Right cardiac atrium (tissue), 5 donors: ENCODE measurements around the gene TMC2. TPM values are rescaled to one million over a fixed set of nuclear protein-coding genes. Genes with fewer than 3 reads are reported as not detected.

ENCODE experiments used
- microRNA-seq, 2 donors: library from miRNA; unstranded; fragments of <30 nt; microRNA quantifications; one replicate each; pipeline ENCODE4 v1.2.0, GENCODE V29; 2020 to 2021
- polyA plus RNA-seq: library from polyadenylated mRNA; stranded (reverse); fragments of 200-250 nt; gene quantifications from one replicate; pipeline ENCODE4 v1.2.3, GENCODE V29; 2013
- total RNA-seq, 4 donors: library from RNA; stranded (reverse); fragmentation: NEBNext Ultra II Directional; extraction: Animal tissue kit (Norgen Biotek cat#: 25700); gene quantifications; one replicate each; pipeline ENCODE4 v1.2.1, GENCODE V29; 2021
- donor health status: healthy with polysubstance abuse.
- donor health status: DM: no; HTN: yes; CAD: no.
- donor health status: DM: no; HTN: no; CAD: no.
- donor health status: DM: no; HTN: yes; CAD: no; lungs with severe emphysema.
- donor health status: DM: yes; HTN: yes; CAD: no.

TMC2 gene
- total and polyA plus RNA-seq, 5 donors: not detected

Small RNAs within 50 kb of the gene (microRNA-seq; reads per million reads assigned to microRNA genes)
- gene MIR1292: 1.1 to 2.5 reads per million in 2 donors

Other genes with a start within 250 kb of the TMC2 start
- not detected for gene TGM3, start 240.6 kb upstream of the TMC2 start, total RNA-seq
- 0.05 TPM for gene TGM3, start 240.6 kb upstream of the TMC2 start, polyA plus RNA-seq
- not detected for gene TGM6, start 155.7 kb upstream of the TMC2 start, total RNA-seq
- gene TGM6, start 155.7 kb upstream of the TMC2 start, polyA plus RNA-seq: not detected
- gene SNRPB, start 65.8 kb upstream of the TMC2 start, total RNA-seq: 10 to 100 TPM; 44.6 to 63.2 (median 48.2) TPM
- 78.8 TPM for gene SNRPB, start 65.8 kb upstream of the TMC2 start, polyA plus RNA-seq
- 1 to 10 TPM; 4.8 to 9.1 (median 8.1) TPM for gene ZNF343, start 27.7 kb upstream of the TMC2 start, total RNA-seq
- gene ZNF343, start 27.7 kb upstream of the TMC2 start, polyA plus RNA-seq: 4.1 TPM
- 10 to 100 TPM; 57.9 to 69.2 (median 63.8) TPM for gene NOP56, start 116.1 kb downstream of the TMC2 start, total RNA-seq
- 40.9 TPM for gene NOP56, start 116.1 kb downstream of the TMC2 start, polyA plus RNA-seq
- 100 to 1,000 TPM; 146 to 166 (median 150) TPM for gene IDH3B, start 127.6 kb downstream of the TMC2 start, total RNA-seq
- 158 TPM for gene IDH3B, start 127.6 kb downstream of the TMC2 start, polyA plus RNA-seq
- gene EBF4, start 156.2 kb downstream of the TMC2 start, total RNA-seq: 10 to 100 TPM in 2 of 4 donors, 1 to 10 TPM in 2; 9.6 to 13.5 (median 10.2) TPM
- 4.8 TPM for gene EBF4, start 156.2 kb downstream of the TMC2 start, polyA plus RNA-seq